RWPE2 (cell line): ENCODE results near the gene PON2.

ENCODE experiments used
- ATAC-seq: fragments of 200-7000 bp; cut with Tn5 transposase; 3 replicates; pipeline ENCODE4 v1.9.1; 2021; ENCODE audit warnings: low read depth
- DNase-seq: peaks from one replicate; pipeline ENCODE4 v3.0.0-alpha.2; 2020; ENCODE audit warnings: low spot score
- H3K27ac ChIP-seq: fragments of 450-650 bp; 2 replicates; pipeline ENCODE4 v1.5.1; 2017; ENCODE audit warnings: mild to moderate bottlenecking; ENCODE audit not compliant: poor library complexity, severe bottlenecking
- H3K27me3 ChIP-seq: fragments of 250-450 bp; sonication (Bioruptor Pico); 2 replicates; pipeline ENCODE4 v1.5.1; 2021; ENCODE audit warnings: mild to moderate bottlenecking, moderate library complexity; ENCODE audit not compliant: insufficient read depth, poor library complexity, severe bottlenecking
- H3K36me3 ChIP-seq: fragments of 250-450 bp; sonication (Bioruptor Pico); 2 replicates; pipeline ENCODE4 v1.5.1; 2020; ENCODE audit warnings: low read depth, mild to moderate bottlenecking, moderate library complexity
- H3K4me1 ChIP-seq: fragments of 250-450 bp; sonication (Bioruptor Pico); 2 replicates; pipeline ENCODE4 v1.5.1; 2021; ENCODE audit warnings: mild to moderate bottlenecking, moderate library complexity; ENCODE audit not compliant: insufficient read depth, poor library complexity, severe bottlenecking
- H3K4me3 ChIP-seq: fragments of 250-450 bp; sonication (Bioruptor Pico); 2 replicates; pipeline ENCODE4 v1.5.1; 2021; ENCODE audit warnings: mild to moderate bottlenecking, moderate library complexity; ENCODE audit not compliant: severe bottlenecking
- H3K9me3 ChIP-seq: fragments of 250-450 bp; sonication (Bioruptor Pico); 2 replicates; pipeline ENCODE4 v1.5.1; 2021; ENCODE audit warnings: mild to moderate bottlenecking, moderate library complexity; ENCODE audit not compliant: severe bottlenecking
- CTCF ChIP-seq: fragments of 450-650 bp; IDR thresholded peaks from one replicate; pipeline ENCODE4 v1.5.1; 2017; ENCODE audit warnings: mild to moderate bottlenecking, moderate library complexity; ENCODE audit not compliant: poor library complexity, severe bottlenecking

The PON2 gene

GRCh38 chr7:95434557-95435421 lies at the start of gene PON2:
PON2 (minus strand) TSS chr7:95435028; CDS start chr7:95434951, 77 bp downstream.
- peak; percentile 56 for DNase-seq
- H3K27ac ChIP-seq, result peak within 1 kb of the TSS; percentile 52
- peak; percentile 99 for ATAC-seq

GRCh38 chr7:95482424-95482823 lies 47.6 kb upstream of the PON2 start:
- no peak overlapping the region for H3K4me3 ChIP-seq
- no peak overlapping the region for H3K27ac ChIP-seq
- peaks cover 21% of the 10 kb centered on the region for H3K27me3 ChIP-seq
- H3K36me3 ChIP-seq, result no peaks in the 10 kb centered on the region
- DNase-seq (no peak), ATAC-seq (no peak)
- no peaks in the 10 kb centered on the region for H3K9me3 ChIP-seq
- TF ChIP-seq CTCF, result no peak
- H3K4me1 ChIP-seq, result no peaks in the 10 kb centered on the region

More at GRCh38 chr7:95434557-95435421, at the start of gene PON2:
- Histone ChIP-seq H3K4me1 (peaks cover 6% of the 10 kb centered on the region), H3K4me3 (peak within 1 kb of the TSS; percentile 56), H3K36me3 (0 out of 2 replicates have a peak, but pooled peaks cover 10% of the 10 kb centered on the region), H3K27me3 (no peaks in the 10 kb centered on the region), H3K9me3 (no peaks in the 10 kb centered on the region)
- no peak for TF ChIP-seq CTCF

GRCh38 chr7:95481271-95482165 lies 46.7 kb upstream of the PON2 start:
- no peak for ATAC-seq
- no peak for DNase-seq
- H3K27me3 ChIP-seq, result peaks cover 16% of the 10 kb centered on the region
- no peak for TF ChIP-seq CTCF
- H3K4me3 ChIP-seq, result no peak overlapping the region
- H3K27ac ChIP-seq, result no peak overlapping the region
- H3K4me1 ChIP-seq, result no peaks in the 10 kb centered on the region
- H3K36me3 ChIP-seq, result no peaks in the 10 kb centered on the region
- H3K9me3 ChIP-seq, result no peaks in the 10 kb centered on the region

GRCh38 chr7:95479992-95480624 lies 45.3 kb upstream of the PON2 start:
- Histone ChIP-seq H3K36me3 (no peaks in the 10 kb centered on the region), H3K9me3 (no peaks in the 10 kb centered on the region), H3K27ac (no peak overlapping the region), H3K4me1 (no peaks in the 10 kb centered on the region), H3K4me3 (no peak overlapping the region), H3K27me3 (peaks cover 2% of the 10 kb centered on the region)
- no peak for TF ChIP-seq CTCF
- ATAC-seq, result no peak
- DNase-seq, result no peak
